OCI-LY1 (cell line): ENCODE results near the gene FAM114A1.

Experiments used
- H2AFZ ChIP-seq: fragments of 200-600 bp; sonication (generic), shearing (Covaris generic); 2 replicates; pipeline ENCODE4 v1.6.0; 2014; ENCODE audit warnings: antibody characterized with exemption, mild to moderate bottlenecking, low read length
- H3F3A ChIP-seq: fragments of 200-600 bp; sonication (generic), shearing (Covaris generic); 2 replicates; pipeline ENCODE4 v1.6.0; 2014; ENCODE audit warnings: mild to moderate bottlenecking, antibody characterized with exemption, low read length, moderate library complexity; ENCODE audit not compliant: insufficient read depth
- H3K27ac ChIP-seq: fragments of 200-600 bp; sonication (generic); 2 replicates; pipeline ENCODE4 v1.5.1; 2014; ENCODE audit warnings: low read length, mixed run types, mild to moderate bottlenecking, low read depth; ENCODE audit not compliant: poor library complexity, severe bottlenecking
- H3K27me3 ChIP-seq: fragments of 200-600 bp; sonication (generic); 2 replicates; pipeline ENCODE4 v1.6.0; 2014; ENCODE audit warnings: antibody characterized with exemption, mild to moderate bottlenecking, low read length, moderate library complexity; ENCODE audit not compliant: insufficient read depth
- H3K36me3 ChIP-seq: fragments of 200-600 bp; sonication (generic); 2 replicates; pipeline ENCODE4 v1.6.1; 2014; ENCODE audit warnings: mild to moderate bottlenecking, antibody characterized with exemption, low read length, moderate library complexity, mixed read lengths; ENCODE audit not compliant: insufficient read depth
- H3K4me1 ChIP-seq: fragments of 200-600 bp; sonication (generic); 2 replicates; pipeline ENCODE4 v1.5.1; 2014; ENCODE audit warnings: mild to moderate bottlenecking, low read length, moderate library complexity; ENCODE audit not compliant: insufficient read depth, severe bottlenecking
- H3K4me2 ChIP-seq: fragments of 200-600 bp; sonication (generic), shearing (Covaris generic); 2 replicates; pipeline ENCODE4 v1.6.1; 2014; ENCODE audit warnings: low read length
- H3K4me3 ChIP-seq: fragments of 200-600 bp; sonication (generic); 2 replicates; pipeline ENCODE4 v1.5.1; 2014; ENCODE audit warnings: low read length, low read depth, mild to moderate bottlenecking, mixed read lengths; ENCODE audit not compliant: poor library complexity, severe bottlenecking
- H3K79me2 ChIP-seq: fragments of 200-600 bp; shearing (Covaris generic); 2 replicates; pipeline ENCODE4 v1.6.1; 2016; ENCODE audit warnings: mixed run types, low read length, mixed read lengths; ENCODE audit not compliant: insufficient read depth
- H3K9ac ChIP-seq: fragments of 200-600 bp; sonication (generic), shearing (Covaris generic); 2 replicates; pipeline ENCODE4 v1.6.1; 2014; ENCODE audit warnings: mild to moderate bottlenecking, low read length, mixed read lengths
- H3K9me2 ChIP-seq: fragments of 200-600 bp; sonication (generic), shearing (Covaris generic); 2 replicates; pipeline ENCODE4 v1.6.1; 2014; ENCODE audit warnings: low read depth, mild to moderate bottlenecking, low read length, mixed read lengths
- H3K9me3 ChIP-seq: fragments of 200-600 bp; shearing (Covaris generic); 2 replicates; pipeline ENCODE4 v1.6.1; 2014; ENCODE audit warnings: low read length, mixed read lengths
- H4K20me1 ChIP-seq: fragments of 200-600 bp; sonication (generic), shearing (Covaris generic); 2 replicates; pipeline ENCODE4 v1.6.0; 2016; ENCODE audit warnings: mild to moderate bottlenecking, low read length; ENCODE audit not compliant: insufficient read depth
- EZH2 ChIP-seq: fragments of 200-600 bp; sonication (generic), shearing (Covaris generic); IDR thresholded peaks from 2 replicates; pipeline ENCODE4 v1.8.0; 2017; ENCODE audit warnings: borderline replicate concordance, mixed run types, mild to moderate bottlenecking, antibody characterized with exemption, low read length, moderate library complexity, mixed read lengths
- TF ChIP-seq, protein P1 (sequence below): fragments of 200-600 bp; sonication (generic), shearing (Covaris generic); IDR thresholded peaks from 2 replicates; pipeline ENCODE4 v1.5.1; 2017; ENCODE audit warnings: mild to moderate bottlenecking, antibody characterized with exemption, low read length, moderate library complexity, mixed read lengths

Gene FAM114A1

DNA sequence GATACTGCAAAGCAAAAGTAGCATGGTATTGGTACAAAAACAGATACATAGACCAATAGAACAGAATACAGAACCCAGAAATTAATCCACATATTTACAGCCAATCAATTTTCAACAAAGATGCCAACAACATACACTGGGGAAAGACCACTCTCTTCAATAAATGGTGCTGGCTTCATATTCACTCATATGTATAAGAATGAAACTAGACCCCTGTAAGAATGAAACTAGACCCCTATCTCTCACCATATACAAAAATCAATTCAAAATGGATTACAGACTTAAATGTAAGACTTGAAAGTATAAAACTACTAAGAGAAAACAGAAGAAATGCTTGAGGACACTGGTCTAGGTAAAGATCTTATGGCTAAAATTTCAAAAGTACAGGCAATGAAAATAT is 30.3 kb upstream of the FAM114A1 start:
- Histone ChIP-seq H3K4me2 (no peak overlapping the region), H4K20me1 (no peaks in the 10 kb centered on the region), H3K36me3 (peaks cover 24% of the 10 kb centered on the region), H3K9me3 (peaks cover 21% of the 10 kb centered on the region), H3K4me1 (no peaks in the 10 kb centered on the region), H3F3A (no peaks in the 10 kb centered on the region), H3K27ac (no peak overlapping the region), H3K9ac (no peak overlapping the region), H3K9me2 (no peaks in the 10 kb centered on the region), H3K27me3 (no peaks in the 10 kb centered on the region), H3K79me2 (peaks cover 42% of the 10 kb centered on the region), H3K4me3 (no peak overlapping the region), H2AFZ (no peak overlapping the region)
- TF ChIP-seq, protein P1, sequence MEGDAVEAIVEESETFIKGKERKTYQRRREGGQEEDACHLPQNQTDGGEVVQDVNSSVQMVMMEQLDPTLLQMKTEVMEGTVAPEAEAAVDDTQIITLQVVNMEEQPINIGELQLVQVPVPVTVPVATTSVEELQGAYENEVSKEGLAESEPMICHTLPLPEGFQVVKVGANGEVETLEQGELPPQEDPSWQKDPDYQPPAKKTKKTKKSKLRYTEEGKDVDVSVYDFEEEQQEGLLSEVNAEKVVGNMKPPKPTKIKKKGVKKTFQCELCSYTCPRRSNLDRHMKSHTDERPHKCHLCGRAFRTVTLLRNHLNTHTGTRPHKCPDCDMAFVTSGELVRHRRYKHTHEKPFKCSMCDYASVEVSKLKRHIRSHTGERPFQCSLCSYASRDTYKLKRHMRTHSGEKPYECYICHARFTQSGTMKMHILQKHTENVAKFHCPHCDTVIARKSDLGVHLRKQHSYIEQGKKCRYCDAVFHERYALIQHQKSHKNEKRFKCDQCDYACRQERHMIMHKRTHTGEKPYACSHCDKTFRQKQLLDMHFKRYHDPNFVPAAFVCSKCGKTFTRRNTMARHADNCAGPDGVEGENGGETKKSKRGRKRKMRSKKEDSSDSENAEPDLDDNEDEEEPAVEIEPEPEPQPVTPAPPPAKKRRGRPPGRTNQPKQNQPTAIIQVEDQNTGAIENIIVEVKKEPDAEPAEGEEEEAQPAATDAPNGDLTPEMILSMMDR: no peak
- no peak for TF ChIP-seq EZH2

DNA sequence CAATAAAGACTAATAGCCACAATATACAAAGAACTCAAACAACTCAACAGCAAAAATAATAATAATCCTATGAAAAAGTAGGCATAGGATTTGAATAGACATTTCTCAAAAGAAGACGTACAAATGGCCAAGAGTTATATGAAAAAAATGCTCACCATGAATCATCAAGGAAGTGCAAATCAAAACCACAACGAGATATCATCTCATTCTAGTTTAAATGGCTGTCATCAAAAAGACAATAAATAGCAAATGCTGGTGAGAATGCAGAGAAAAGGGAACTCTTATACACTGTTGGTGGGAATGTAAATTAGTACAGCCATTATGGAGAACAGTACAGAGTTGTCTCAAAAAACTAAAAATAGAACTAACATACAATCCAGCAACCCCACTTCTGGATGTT is 29.8 kb upstream of the FAM114A1 start:
- H3K79me2 ChIP-seq: peaks cover 42% of the 10 kb centered on the region
- H3K27ac ChIP-seq: no peak overlapping the region
- peaks cover 24% of the 10 kb centered on the region for H3K36me3 ChIP-seq
- H3K9me3 ChIP-seq: peaks cover 21% of the 10 kb centered on the region
- H2AFZ ChIP-seq: no peak overlapping the region
- no peaks in the 10 kb centered on the region for H3K27me3 ChIP-seq
- H3K4me2 ChIP-seq: no peak overlapping the region
- no peaks in the 10 kb centered on the region for H3K9me2 ChIP-seq
- H3F3A ChIP-seq: no peaks in the 10 kb centered on the region
- TF ChIP-seq, protein P1: no peak
- TF ChIP-seq EZH2: no peak
- no peak overlapping the region for H3K4me3 ChIP-seq
- no peaks in the 10 kb centered on the region for H3K4me1 ChIP-seq
- H3K9ac ChIP-seq: no peak overlapping the region
- no peaks in the 10 kb centered on the region for H4K20me1 ChIP-seq

DNA sequence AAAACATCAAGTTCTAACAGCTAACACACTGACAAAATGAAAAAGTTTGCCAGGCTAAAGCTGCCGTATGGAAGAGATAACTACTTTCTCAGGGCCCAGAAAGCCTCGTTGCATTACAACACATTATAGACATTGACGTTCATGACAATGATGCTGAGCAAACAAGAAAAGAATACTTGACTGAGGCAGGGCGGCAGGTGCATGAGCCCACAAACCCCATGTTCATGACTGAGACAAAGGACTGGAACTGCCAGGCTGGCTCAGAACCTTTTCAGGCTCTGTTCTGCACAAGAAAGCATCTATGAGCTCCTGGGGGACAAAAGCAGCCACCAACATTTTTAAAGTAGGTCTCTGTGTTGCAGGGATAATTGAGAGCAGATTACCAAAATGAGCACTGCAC is 24.6 kb upstream of the FAM114A1 start:
- Histone ChIP-seq H3K27me3 (no peaks in the 10 kb centered on the region), H3K4me3 (no peak overlapping the region), H3F3A (no peaks in the 10 kb centered on the region), H3K4me2 (no peak overlapping the region), H3K4me1 (peaks cover 5% of the 10 kb centered on the region), H3K36me3 (peaks cover 36% of the 10 kb centered on the region), H2AFZ (no peak overlapping the region), H3K79me2 (peaks cover 4% of the 10 kb centered on the region), H4K20me1 (no peaks in the 10 kb centered on the region), H3K9ac (no peak overlapping the region), H3K9me3 (0 out of 2 replicates have a peak, but pooled peaks cover under 1% of the 10 kb centered on the region), H3K9me2 (no peaks in the 10 kb centered on the region), H3K27ac (no peak overlapping the region)
- no peak for TF ChIP-seq EZH2
- TF ChIP-seq, protein P1: no peak
